Endothelial cell of umbilical vein (primary cell): ENCODE measurements around the gene CHSY1. TPM values are rescaled to one million over a fixed set of nuclear protein-coding genes. Genes with fewer than 3 reads are reported as not detected.

Experiments used
- BruUV-seq: library from RNA; stranded (reverse); fragments of 400-500 nt; replicated peaks from 2 replicates; lab custom pipeline; 2021; lab: Mats Ljungman, UMichigan
- CTCF ChIA-PET: fragments of 300-600, 350-600 bp; sonication (Branson Sonifier 250); formaldehyde crosslinking; loops from one replicate; lab custom pipeline; 2021; ENCODE audit warnings: antibody characterized with exemption, inconsistent platforms; lab: Charles Lee
- POLR2A ChIA-PET: fragments of 300-600, 350-600 bp; sonication (Branson Sonifier 250); formaldehyde crosslinking; loops from one replicate; lab custom pipeline; 2021; ENCODE audit warnings: antibody characterized with exemption, inconsistent platforms; lab: Charles Lee
- DNase-seq: peaks from one replicate; pipeline ENCODE4 v3.0.0-alpha.2; 2011; ENCODE audit warnings: low read depth, low spot score
- FAIRE-seq: peaks from 2 replicates; lab custom pipeline; 2011; peaks lifted over from hg19 to GRCh38; lab: Jason Lieb, UNC
- H2AFZ ChIP-seq: 2 replicates; pipeline ENCODE4 v1.6.0; 2012; ENCODE audit warnings: low read depth, low read length, control low read depth, inconsistent platforms
- H3K27ac ChIP-seq: 2 replicates; pipeline ENCODE4 v1.5.1; 2011; ENCODE audit warnings: low read depth, mild to moderate bottlenecking, control low read depth, low read length, moderate library complexity; ENCODE audit not compliant: insufficient read depth
- H3K27me3 ChIP-seq, 2 experiments: 2 replicates each; pipeline versions ENCODE4 v1.6.0 to v1.6.1; 2011; ENCODE audit warnings: low read length in 2 of 2, mixed read lengths in 1 of 2; ENCODE audit not compliant: control insufficient read depth in 2 of 2, insufficient read depth in 2 of 2
- H3K36me3 ChIP-seq, 2 experiments: 2 replicates in 1 of 2; 3 replicates in 1 of 2; pipeline ENCODE4 v1.5.1; 2011; ENCODE audit warnings: low read length in 2 of 2, mild to moderate bottlenecking in 1 of 2, moderate library complexity in 1 of 2; ENCODE audit not compliant: control insufficient read depth in 2 of 2, insufficient read depth in 2 of 2; ENCODE audit errors: extremely low read depth in 1 of 2
- H3K4me1 ChIP-seq: 3 replicates; pipeline ENCODE4 v1.5.1; 2011; ENCODE audit warnings: mild to moderate bottlenecking, low read length; ENCODE audit not compliant: control insufficient read depth, insufficient read depth; ENCODE audit errors: extremely low read depth
- H3K4me2 ChIP-seq: 2 replicates; pipeline ENCODE4 v1.6.1; 2011; ENCODE audit warnings: low read length, control low read depth, mixed read lengths; ENCODE audit not compliant: insufficient read depth
- H3K4me3 ChIP-seq, 3 experiments: fragments of 200-600 bp in 1 of 3; sonication (generic), shearing (Covaris generic) in 1 of 3; replicated peaks in 1 of 3; 2 replicates each; pipeline ENCODE4 v1.5.1; 2011 to 2016; ENCODE audit warnings: control low read depth in 3 of 3, low read length in 3 of 3, mild to moderate bottlenecking in 2 of 3, inconsistent platforms in 1 of 3, low read depth in 1 of 3, moderate library complexity in 1 of 3; ENCODE audit not compliant: insufficient read depth in 1 of 3
- H3K79me2 ChIP-seq: 2 replicates; pipeline ENCODE4 v1.6.0; 2012; ENCODE audit warnings: low read length, inconsistent platforms; ENCODE audit not compliant: control insufficient read depth, insufficient read depth
- H3K9ac ChIP-seq: replicated peaks from 2 replicates; pipeline ENCODE3; 2011; ENCODE audit warnings: low read length, control low read depth; ENCODE audit not compliant: insufficient read depth; ENCODE audit errors: extremely low read depth
- H3K9me1 ChIP-seq: replicated peaks from 3 replicates; pipeline ENCODE4 v1.6.0; 2011; ENCODE audit warnings: mild to moderate bottlenecking, low read length; ENCODE audit not compliant: control insufficient read depth, insufficient read depth; ENCODE audit errors: extremely low read depth
- H3K9me3 ChIP-seq: replicated peaks from 2 replicates; pipeline ENCODE4 v1.5.1; 2012; ENCODE audit warnings: low read length, inconsistent platforms; ENCODE audit not compliant: control insufficient read depth, insufficient read depth
- H4K20me1 ChIP-seq: replicated peaks from 2 replicates; pipeline ENCODE3; 2011; ENCODE audit warnings: mild to moderate bottlenecking, low read length; ENCODE audit not compliant: control insufficient read depth, insufficient read depth; ENCODE audit errors: extremely low read depth
- EZH2 ChIP-seq: IDR thresholded peaks from 2 replicates; pipeline ENCODE4 v1.6.1; 2012; ENCODE audit warnings: borderline replicate concordance, low read depth, mild to moderate bottlenecking, moderate library complexity, low read length, inconsistent platforms; ENCODE audit not compliant: severe bottlenecking
- FOS ChIP-seq: IDR thresholded peaks from 2 replicates; pipeline ENCODE4 v1.6.1; 2011; ENCODE audit warnings: mild to moderate bottlenecking, low read length, moderate library complexity, borderline replicate concordance; ENCODE audit not compliant: insufficient read depth
- GATA2 ChIP-seq: IDR thresholded peaks from 2 replicates; pipeline ENCODE4 v1.7.0; 2011; ENCODE audit warnings: low read depth, mild to moderate bottlenecking, moderate library complexity, mixed read lengths, low read length; ENCODE audit not compliant: insufficient read length, insufficient read depth
- JUN ChIP-seq: IDR thresholded peaks from 2 replicates; pipeline ENCODE4 v1.6.1; 2011; ENCODE audit warnings: borderline replicate concordance, low read depth; ENCODE audit not compliant: insufficient read length, insufficient read depth
- MYC ChIP-seq: IDR thresholded peaks from one replicate; pipeline ENCODE4 v1.6.1; 2011; ENCODE audit warnings: mild to moderate bottlenecking, low read depth, low read length
- POLR2A ChIP-seq: IDR thresholded peaks from 2 replicates; pipeline ENCODE4 v1.6.1; 2012; ENCODE audit warnings: low read depth, mild to moderate bottlenecking, control low read depth, low read length
- POLR2AphosphoS5 ChIP-seq: IDR thresholded peaks from 2 replicates; pipeline ENCODE4 v1.6.1; 2012; ENCODE audit warnings: low read depth, mild to moderate bottlenecking, control low read depth, low read length, moderate library complexity; ENCODE audit not compliant: insufficient read depth
- dilution Hi-C: fragments of 300-500 bp; cut with MboI; formaldehyde crosslinking; loops from one replicate; pipeline ENCODE4 v1.15.0; 2019; ENCODE audit warnings: low sequenced_read_pairs; ENCODE audit not compliant: extremely low pct_ligation_motif_present
- intact Hi-C: fragments of 100-400 bp; cut with micrococcal nuclease; formaldehyde crosslinking; loops from one replicate; pipeline ENCODE4 v1.10.0; 2022
- polyA plus RNA-seq, 4 experiments: library from polyadenylated mRNA; depleted of rRNA in 3 of 4; stranded (reverse) in 3 of 4; unstranded in 1 of 4; fragments of >200 nt; gene quantifications; 2 replicates each; pipeline versions ENCODE4 v1.2.1 to v1.2.3, GENCODE V29; 2011 to 2012; ENCODE audit warnings: missing spikeins in 1 of 4
- total RNA-seq: library from RNA; stranded (reverse); gene quantifications from 2 replicates; pipeline ENCODE4 v1.2.3, GENCODE V29; 2021
- TF ChIP-seq, protein P1 (sequence below), 2 donors: IDR thresholded peaks; 1 replicate in 1 of 2; 2 replicates in 1 of 2; pipeline ENCODE4 v1.5.1; 2011; ENCODE audit warnings: low read length in 2 of 2, mild to moderate bottlenecking in 2 of 2, moderate library complexity in 2 of 2, control low read depth in 1 of 2, inconsistent platforms in 1 of 2, low read depth in 1 of 2; ENCODE audit not compliant: insufficient read depth in 1 of 2; ENCODE audit errors: extremely low read depth in 1 of 2
- TF ChIP-seq, protein P2 (sequence below): IDR thresholded peaks from 2 replicates; pipeline ENCODE4 v1.6.1; 2011; ENCODE audit not compliant: insufficient read depth, insufficient read length

CHSY1 gene
- total and polyA plus RNA-seq, 2 donors (not counting 3 experiments of a cell fraction or from before 2014, with no cell fraction given): 23.7 to 50.8 TPM

DNA sequence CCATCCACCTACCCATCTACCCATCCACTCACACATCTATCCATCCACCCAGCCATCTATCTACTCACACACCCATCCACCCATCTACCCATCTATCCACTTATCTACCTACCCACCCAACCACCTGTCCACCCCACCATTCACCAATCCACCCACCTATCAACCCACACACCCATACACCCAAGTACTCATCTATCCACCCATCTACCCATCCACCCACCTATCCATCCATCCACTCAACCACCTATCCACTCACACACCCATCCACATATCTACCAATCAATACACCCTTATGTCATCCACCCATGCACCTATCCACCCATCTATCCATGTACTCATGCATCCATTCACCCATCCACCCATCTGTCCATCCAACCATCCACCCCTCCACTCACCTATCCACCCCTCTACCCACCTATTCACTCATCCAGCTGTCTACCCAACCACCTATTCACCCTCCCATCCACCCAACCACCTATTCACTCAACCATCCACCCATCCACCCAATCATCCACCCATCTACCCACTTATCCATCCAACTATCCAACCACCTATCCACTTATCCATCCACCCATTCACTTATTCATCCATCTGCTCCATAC, 109.8 kb downstream of the CHSY1 start:
- Histone ChIP-seq H3K79me2 (no peaks in the 10 kb centered on the region), H3K9me1 (no peaks in the 10 kb centered on the region), H2AFZ (no peak overlapping the region), H3K4me1 (no peaks in the 10 kb centered on the region), H4K20me1 (no peaks in the 10 kb centered on the region), H3K36me3 (no peaks in the 10 kb centered on the region), H3K4me3 (no peak overlapping the region), H3K9ac (no peak overlapping the region), H3K4me2 (no peak overlapping the region), H3K27me3 (no peaks in the 10 kb centered on the region), H3K9me3 (no peaks in the 10 kb centered on the region), H3K27ac (no peak overlapping the region)
- dilution Hi-C loops (no loop called here), intact Hi-C loops (no loop called here)
- FAIRE-seq (no peak), DNase-seq (no peak)
- ChIA-PET CTCF (interaction anchor here (1.1 to 1.3 kb wide), 2 partner anchors 9 to 12 kb away, joined by 3 to 4 read pairs; no protein-coding TSS in a partner anchor), POLR2A (no interaction called here)
- BruUV-seq: no TSS peak
- TF ChIP-seq MYC: no peak
- no peak for TF ChIP-seq POLR2AphosphoS5
- no peak for TF ChIP-seq POLR2A
- TF ChIP-seq GATA2: no peak
- TF ChIP-seq, protein P1, sequence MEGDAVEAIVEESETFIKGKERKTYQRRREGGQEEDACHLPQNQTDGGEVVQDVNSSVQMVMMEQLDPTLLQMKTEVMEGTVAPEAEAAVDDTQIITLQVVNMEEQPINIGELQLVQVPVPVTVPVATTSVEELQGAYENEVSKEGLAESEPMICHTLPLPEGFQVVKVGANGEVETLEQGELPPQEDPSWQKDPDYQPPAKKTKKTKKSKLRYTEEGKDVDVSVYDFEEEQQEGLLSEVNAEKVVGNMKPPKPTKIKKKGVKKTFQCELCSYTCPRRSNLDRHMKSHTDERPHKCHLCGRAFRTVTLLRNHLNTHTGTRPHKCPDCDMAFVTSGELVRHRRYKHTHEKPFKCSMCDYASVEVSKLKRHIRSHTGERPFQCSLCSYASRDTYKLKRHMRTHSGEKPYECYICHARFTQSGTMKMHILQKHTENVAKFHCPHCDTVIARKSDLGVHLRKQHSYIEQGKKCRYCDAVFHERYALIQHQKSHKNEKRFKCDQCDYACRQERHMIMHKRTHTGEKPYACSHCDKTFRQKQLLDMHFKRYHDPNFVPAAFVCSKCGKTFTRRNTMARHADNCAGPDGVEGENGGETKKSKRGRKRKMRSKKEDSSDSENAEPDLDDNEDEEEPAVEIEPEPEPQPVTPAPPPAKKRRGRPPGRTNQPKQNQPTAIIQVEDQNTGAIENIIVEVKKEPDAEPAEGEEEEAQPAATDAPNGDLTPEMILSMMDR (IDR thresholded peaks at IDR 0.05; ENCODE audit: extremely low read depth in 1 of 2, insufficient read depth in 1 of 2, low read depth in 1 of 2, low read length in 2 of 2): no peak
- TF ChIP-seq FOS: no peak
- TF ChIP-seq, protein P2, sequence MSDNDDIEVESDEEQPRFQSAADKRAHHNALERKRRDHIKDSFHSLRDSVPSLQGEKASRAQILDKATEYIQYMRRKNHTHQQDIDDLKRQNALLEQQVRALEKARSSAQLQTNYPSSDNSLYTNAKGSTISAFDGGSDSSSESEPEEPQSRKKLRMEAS: no peak
- TF ChIP-seq JUN: no peak
- TF ChIP-seq EZH2: no peak
